PC-9 (cell line): ENCODE data around the gene EPHA3.

Source experiments
- CTCF ChIP-seq: fragments of 200-600 bp; sonication (generic); conservative IDR thresholded peaks from 2 replicates; pipeline ENCODE4 v1.6.1; 2017; ENCODE audit warnings: mixed run types, antibody characterized with exemption, mild to moderate bottlenecking, moderate library complexity
- EZH2 ChIP-seq: fragments of 200-600 bp; sonication (generic); IDR thresholded peaks from 2 replicates; pipeline ENCODE4 v1.8.0; 2017; ENCODE audit warnings: antibody characterized with exemption, low read depth

GRCh38 chr3:89320186-89320585 lies 212.8 kb downstream of the EPHA3 start:
- no peak for TF ChIP-seq CTCF
- TF ChIP-seq EZH2 = no peak
